Cardiac muscle cell (in vitro differentiated cells and primary cell): Measurements from ENCODE around the gene ABCC12. TPM values are rescaled to one million over a fixed set of nuclear protein-coding genes. Genes with fewer than 3 reads are reported as not detected.
"Not testable (repeated sequence)": the region's sequence is repeated elsewhere in the genome, so short reads cannot be mapped to it uniquely, and the experiment has no call there.

ENCODE experiments used
- DNase-seq, 2 donors: peaks; one replicate each; pipeline versions ENCODE4 v3.0.0 to v3.0.0-alpha.2; 2010 to 2017; ENCODE audit warnings: low read depth in 1 of 2, low spot score in 1 of 2
- H3K27ac ChIP-seq: fragments of 200-600 bp; sonication (generic); 2 replicates; pipeline ENCODE4 v1.5.1; 2016
- H3K27me3 ChIP-seq: fragments of 200-600 bp; sonication (generic); 2 replicates; pipeline ENCODE4 v1.6.0; 2016; ENCODE audit warnings: control low read depth
- H3K36me3 ChIP-seq: fragments of 200-600 bp; sonication (generic); 2 replicates; pipeline ENCODE4 v1.5.1; 2016; ENCODE audit warnings: control low read depth
- H3K4me1 ChIP-seq: fragments of 200-600 bp; sonication (generic); 2 replicates; pipeline ENCODE4 v1.8.1; 2017; ENCODE audit warnings: low read depth, mild to moderate bottlenecking, mixed run types
- H3K4me3 ChIP-seq: fragments of 200-600 bp; sonication (generic); 2 replicates; pipeline ENCODE4 v1.5.1; 2016; ENCODE audit warnings: mild to moderate bottlenecking
- H3K9me3 ChIP-seq: fragments of 200-600 bp; sonication (generic); 2 replicates; pipeline ENCODE4 v1.5.1; 2017; ENCODE audit warnings: low read depth, mild to moderate bottlenecking, control low read depth
- CTCF ChIP-seq: IDR thresholded peaks from 2 replicates; pipeline ENCODE4 v1.5.1; 2012; ENCODE audit warnings: low read depth, mild to moderate bottlenecking, low read length
- polyA plus RNA-seq: library from polyadenylated mRNA; unstranded; fragments of >200 nt; fragmentation: Nextera tagmentation; extraction: Ambion mirVana; gene quantifications from 2 replicates; pipeline ENCODE4 v1.2.1, GENCODE V29; 2016
- total RNA-seq: library from RNA; depleted of rRNA; stranded (reverse); fragments of >200 nt; gene quantifications from 2 replicates; pipeline ENCODE4 v1.2.3, GENCODE V29; 2016

ABCC12 gene
- total and polyA plus RNA-seq, 2 experiments from 2014 or later = not detected

DNA sequence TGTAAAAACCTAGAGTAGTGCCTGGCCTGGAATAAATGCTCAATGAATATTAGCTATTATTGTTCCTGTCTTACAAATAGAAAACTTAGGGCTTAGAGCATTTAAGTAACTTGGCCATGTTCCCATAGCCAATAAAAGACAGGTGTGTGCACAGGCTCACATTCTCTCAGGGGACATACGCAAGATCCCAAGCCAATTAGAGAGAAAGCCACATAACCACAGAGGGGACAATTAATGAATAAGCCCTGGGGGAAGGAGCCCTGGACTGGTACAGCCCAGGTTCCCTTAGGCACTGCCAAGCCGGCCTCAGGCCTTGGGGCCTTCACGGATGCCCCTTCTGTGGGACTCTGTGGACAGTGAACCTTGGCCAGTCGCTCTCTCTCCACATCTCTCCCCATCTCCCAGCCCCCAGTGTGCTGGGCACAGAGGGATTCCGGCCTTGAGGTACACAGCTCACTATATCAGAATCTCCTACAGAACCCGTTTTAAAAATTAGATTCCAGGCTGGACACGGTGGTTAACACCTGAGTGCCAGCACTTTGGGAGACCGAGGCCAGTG lies 27.3 kb upstream of the ABCC12 start:
- Histone ChIP-seq H3K9me3 (no peaks in the 10 kb centered on the region), H3K27ac (no peak overlapping the region), H3K36me3 (no peaks in the 10 kb centered on the region), H3K4me3 (no peak overlapping the region), H3K27me3 (no peaks in the 10 kb centered on the region), H3K4me1 (peaks cover 5% of the 10 kb centered on the region)
- DNase-seq = no peak
- TF ChIP-seq CTCF = no peak

DNA sequence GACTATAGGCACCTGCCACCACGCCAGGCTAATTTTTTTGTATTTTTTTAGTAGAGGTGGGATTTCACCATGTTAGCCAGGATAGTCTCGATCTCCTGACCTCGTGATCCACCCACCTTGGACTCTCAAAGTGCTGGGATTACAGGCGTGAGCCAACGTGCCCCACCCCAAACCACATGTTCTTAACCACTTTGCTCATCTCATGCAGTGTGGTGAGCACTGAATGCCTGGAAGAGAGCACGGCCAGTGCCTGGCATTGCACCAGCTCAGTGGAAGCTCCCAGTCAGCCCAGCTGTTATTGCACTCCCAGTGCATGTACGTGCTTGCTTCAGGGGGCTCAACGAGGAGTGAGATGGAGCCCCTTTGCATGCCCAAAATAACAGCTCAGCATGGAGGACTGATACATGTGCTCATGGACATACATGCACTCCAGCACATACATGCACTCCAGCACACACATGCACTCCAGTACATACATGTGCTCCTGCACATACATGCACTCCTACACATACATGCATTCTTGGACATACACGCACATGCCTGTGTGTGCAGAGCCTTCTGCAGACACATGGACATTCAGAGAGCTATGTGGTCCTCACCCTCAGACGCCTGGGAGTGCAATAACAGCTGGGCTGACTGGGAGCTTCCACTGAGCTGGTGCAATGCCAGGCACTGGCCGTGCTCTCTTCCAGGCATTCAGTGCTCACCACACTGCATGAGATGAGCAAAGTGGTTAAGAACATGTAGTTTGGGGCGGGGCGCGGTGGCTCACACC lies 26.1 kb upstream of the ABCC12 start:
- not testable (repeated sequence) for H3K4me1 ChIP-seq, H3K27me3 ChIP-seq, H3K4me3 ChIP-seq, H3K9me3 ChIP-seq, DNase-seq, H3K27ac ChIP-seq, H3K36me3 ChIP-seq

DNA sequence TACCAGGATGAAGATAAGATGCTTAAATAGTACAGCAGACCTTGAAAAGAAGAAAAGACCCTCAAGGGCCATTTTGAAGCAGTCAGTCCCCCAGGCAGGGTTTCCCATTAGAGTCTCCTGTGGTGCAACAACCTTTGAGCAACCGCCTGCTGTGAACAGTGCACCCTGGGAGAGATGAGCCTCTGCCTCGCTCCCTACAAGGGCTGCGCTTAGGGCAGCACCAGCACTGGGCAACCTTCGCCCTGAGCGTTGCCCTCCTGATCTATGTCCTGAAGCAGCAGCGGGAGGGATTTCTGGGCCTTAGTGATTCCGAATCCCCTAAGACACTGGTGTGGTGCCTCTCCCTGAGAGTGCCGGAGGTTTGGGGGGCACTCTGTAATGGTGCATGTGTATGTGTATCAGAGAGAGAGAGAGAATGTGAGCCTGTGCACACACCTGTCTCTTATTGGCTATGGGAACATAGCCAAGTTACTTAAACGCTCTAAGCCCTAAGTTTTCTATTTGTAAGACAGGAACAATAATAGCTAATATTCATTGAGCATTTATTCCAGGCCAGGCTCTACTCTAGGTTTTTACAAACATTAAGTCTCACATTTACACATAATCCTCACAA lies 25.2 kb upstream of the ABCC12 start:
- H3K27ac ChIP-seq = no peak overlapping the region
- no peak for DNase-seq

GRCh38 chr16:48176635-48177408 lies 21.0 kb upstream of the ABCC12 start:
- H3K27ac ChIP-seq = no peak overlapping the region
- no peak for DNase-seq
- no peak overlapping the region for H3K4me3 ChIP-seq
- H3K9me3 ChIP-seq = no peaks in the 10 kb centered on the region
- peaks cover 5% of the 10 kb centered on the region for H3K4me1 ChIP-seq
- TF ChIP-seq CTCF = no peak
- no peaks in the 10 kb centered on the region for H3K36me3 ChIP-seq
- no peaks in the 10 kb centered on the region for H3K27me3 ChIP-seq

More for the DNA sequence above, 25.2 kb upstream of the ABCC12 start:
- Histone ChIP-seq H3K36me3 (no peaks in the 10 kb centered on the region), H3K4me3 (no peak overlapping the region), H3K9me3 (no peaks in the 10 kb centered on the region), H3K27me3 (no peaks in the 10 kb centered on the region), H3K4me1 (peaks cover 5% of the 10 kb centered on the region)
- TF ChIP-seq CTCF = no peak

DNA sequence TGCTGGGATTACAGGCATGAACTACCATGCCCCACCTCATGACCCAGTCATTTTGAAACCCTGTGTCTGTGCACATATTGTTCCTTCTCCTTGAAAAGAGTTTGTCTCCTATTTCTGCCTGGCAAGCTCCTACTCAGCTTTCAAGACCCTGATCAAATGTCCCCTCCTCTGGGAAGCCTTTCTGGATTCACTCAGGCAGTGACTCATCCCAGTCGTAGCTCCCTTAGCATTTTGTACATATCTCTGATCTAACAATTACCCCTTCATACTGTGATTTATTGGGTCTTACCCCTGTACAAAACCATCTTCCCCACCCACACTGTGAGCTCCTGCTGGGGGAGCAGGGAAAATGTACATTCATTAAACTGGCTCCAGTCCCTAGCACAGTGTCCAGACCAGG lies 18.1 kb upstream of the ABCC12 start:
- Histone ChIP-seq H3K4me3 (no peak overlapping the region), H3K36me3 (no peaks in the 10 kb centered on the region), H3K9me3 (no peaks in the 10 kb centered on the region), H3K27ac (no peak overlapping the region), H3K4me1 (peaks cover 5% of the 10 kb centered on the region), H3K27me3 (no peaks in the 10 kb centered on the region)
- DNase-seq = no peak
- no peak for TF ChIP-seq CTCF
